DND-41 (cell line): Measurements from ENCODE around the gene SLC6A16.

Experiments used
- EZH2 ChIP-seq: IDR thresholded peaks from 3 replicates; pipeline ENCODE4 v1.6.1; 2012; ENCODE audit warnings: borderline replicate concordance, low read depth, mild to moderate bottlenecking, moderate library complexity, low read length, inconsistent platforms; ENCODE audit not compliant: severe bottlenecking
- TF ChIP-seq, protein P1 (sequence below): IDR thresholded peaks from 2 replicates; pipeline ENCODE4 v1.5.1; 2012; ENCODE audit warnings: borderline replicate concordance, low read length, moderate library complexity, mild to moderate bottlenecking; ENCODE audit not compliant: poor library complexity, severe bottlenecking; ENCODE audit errors: extremely low read depth

- no peak for TF ChIP-seq EZH2
- TF ChIP-seq, protein P1, sequence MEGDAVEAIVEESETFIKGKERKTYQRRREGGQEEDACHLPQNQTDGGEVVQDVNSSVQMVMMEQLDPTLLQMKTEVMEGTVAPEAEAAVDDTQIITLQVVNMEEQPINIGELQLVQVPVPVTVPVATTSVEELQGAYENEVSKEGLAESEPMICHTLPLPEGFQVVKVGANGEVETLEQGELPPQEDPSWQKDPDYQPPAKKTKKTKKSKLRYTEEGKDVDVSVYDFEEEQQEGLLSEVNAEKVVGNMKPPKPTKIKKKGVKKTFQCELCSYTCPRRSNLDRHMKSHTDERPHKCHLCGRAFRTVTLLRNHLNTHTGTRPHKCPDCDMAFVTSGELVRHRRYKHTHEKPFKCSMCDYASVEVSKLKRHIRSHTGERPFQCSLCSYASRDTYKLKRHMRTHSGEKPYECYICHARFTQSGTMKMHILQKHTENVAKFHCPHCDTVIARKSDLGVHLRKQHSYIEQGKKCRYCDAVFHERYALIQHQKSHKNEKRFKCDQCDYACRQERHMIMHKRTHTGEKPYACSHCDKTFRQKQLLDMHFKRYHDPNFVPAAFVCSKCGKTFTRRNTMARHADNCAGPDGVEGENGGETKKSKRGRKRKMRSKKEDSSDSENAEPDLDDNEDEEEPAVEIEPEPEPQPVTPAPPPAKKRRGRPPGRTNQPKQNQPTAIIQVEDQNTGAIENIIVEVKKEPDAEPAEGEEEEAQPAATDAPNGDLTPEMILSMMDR: no peak
Observed at GRCh38 chr19:49264258-49264657, 60.7 kb downstream of the SLC6A16 start.
